Kidney (tissue), 14 donors: ENCODE measurements around the gene GALNT7. TPM values are rescaled to one million over a fixed set of nuclear protein-coding genes. Genes with fewer than 3 reads are reported as not detected.

ENCODE experiments used
- DNase-seq, 5 donors: peaks; one replicate each; pipeline ENCODE4 v3.0.0-alpha.2; 2013 to 2020
- FAIRE-seq: peaks from 2 replicates; lab custom pipeline; 2012; peaks lifted over from hg19 to GRCh38; lab: Jason Lieb, UNC
- H3K27ac ChIP-seq, 2 donors: one replicate each; pipeline ENCODE4 v1.7.0; 2013; ENCODE audit warnings: low read depth in 2 of 2, low read length in 2 of 2, inconsistent platforms in 1 of 2
- H3K27me3 ChIP-seq: one replicate; pipeline ENCODE4 v1.7.1; 2013; ENCODE audit warnings: low read length, inconsistent platforms; ENCODE audit not compliant: control insufficient read depth, insufficient read depth
- H3K36me3 ChIP-seq, 3 donors: one replicate each; pipeline versions ENCODE4 v1.7.0 to v1.7.1; 2013; ENCODE audit warnings: low read length in 3 of 3, control low read depth in 1 of 3, inconsistent platforms in 1 of 3; ENCODE audit not compliant: insufficient read depth in 3 of 3, control insufficient read depth in 2 of 3
- H3K4me1 ChIP-seq, 3 donors: one replicate each; pipeline versions ENCODE4 v1.7.0 to v1.7.1; 2013; ENCODE audit warnings: low read length in 3 of 3, inconsistent platforms in 1 of 3, low read depth in 1 of 3; ENCODE audit not compliant: control insufficient read depth in 2 of 3, insufficient read depth in 2 of 3
- H3K4me3 ChIP-seq, 3 donors: one replicate each; pipeline versions ENCODE4 v1.7.0 to v1.8.1; 2013; ENCODE audit warnings: low read length in 3 of 3, control low read depth in 1 of 3, inconsistent platforms in 1 of 3
- H3K9ac ChIP-seq, 3 donors: one replicate each; pipeline versions ENCODE4 v1.7.0 to v1.7.1; 2013; ENCODE audit warnings: low read length in 3 of 3, control low read depth in 1 of 3, inconsistent platforms in 1 of 3
- H3K9me3 ChIP-seq, 3 donors: one replicate each; pipeline versions ENCODE4 v1.7.0 to v1.7.1; 2013; ENCODE audit warnings: low read length in 3 of 3, control low read depth in 1 of 3, inconsistent platforms in 1 of 3; ENCODE audit not compliant: control insufficient read depth in 2 of 3, insufficient read depth in 1 of 3
- CTCF ChIP-seq: IDR thresholded peaks from 3 replicates; pipeline ENCODE4 v1.5.1; 2012; ENCODE audit warnings: mild to moderate bottlenecking, moderate library complexity, borderline replicate concordance; ENCODE audit not compliant: insufficient read depth; ENCODE audit errors: extremely low read depth
- intact Hi-C: fragments of 100-400 bp; cut with DNase I; formaldehyde crosslinking; loops from one replicate; pipeline ENCODE4 v1.11.1; 2022
- polyA plus RNA-seq: library from polyadenylated mRNA; stranded (reverse); fragments of 350-450 nt; fragmentation: Illumina TruSeq; extraction: RNeasy Lipid Tissue Mini Kit (QIAGEN cat#74804); gene quantifications from one replicate; pipeline ENCODE4 v1.2.3, GENCODE V29; 2014; ENCODE audit warnings: low read depth, low replicate concordance; ENCODE audit not compliant: insufficient read depth
- total RNA-seq: library from RNA; stranded (reverse); fragmentation: NEBNext Ultra II Directional; extraction: Animal tissue kit (Norgen Biotek cat#: 25700); gene quantifications from one replicate; pipeline ENCODE4 v1.2.1, GENCODE V29; 2021
- donor health status: control.
- donor health status: control.
- donor health status: control.
- donor health status: control.
- donor health status: control.
- donor health status: DM: yes; HTN: yes; CAD: no.
- donor health status: Normal renal cell carcinoma (clear cell type).

Gene GALNT7
- total and polyA plus RNA-seq, 2 donors from 2014 or later, result 3.8 to 25.6 TPM

GRCh38 chr4:173291899-173292298 is 123.3 kb downstream of the GALNT7 start:
- Histone ChIP-seq H3K36me3 (no peaks in the 10 kb centered on the region), H3K4me3 (no peak overlapping the region), H3K27ac (no peak overlapping the region), H3K9ac (no peak overlapping the region), H3K9me3 (peaks cover 0 to 5% (median 0%) of the 10 kb centered on the region in 3 donors), H3K4me1 (peaks cover 0 to 2% (median 0%) of the 10 kb centered on the region in 3 donors), H3K27me3 (no peaks in the 10 kb centered on the region)
- no peak for TF ChIP-seq CTCF
- no peak for FAIRE-seq
- intact Hi-C loops, result no loop called here
- DNase-seq, result no peak

- DNase-seq (no peak), FAIRE-seq (no peak)
- Histone ChIP-seq H3K9ac (no peak overlapping the region), H3K4me3 (no peak overlapping the region), H3K4me1 (peaks cover 0 to 2% (median 0%) of the 10 kb centered on the region in 3 donors), H3K27ac (no peak overlapping the region), H3K9me3 (no peaks in the 10 kb centered on the region), H3K36me3 (no peaks in the 10 kb centered on the region), H3K27me3 (no peaks in the 10 kb centered on the region)
- intact Hi-C loops, result no loop called here
- no peak for TF ChIP-seq CTCF
Measured at GRCh38 chr4:173293663-173294062, 125.1 kb downstream of the GALNT7 start.

- Histone ChIP-seq H3K9me3 (no peaks in the 10 kb centered on the region), H3K27me3 (no peaks in the 10 kb centered on the region), H3K27ac (no peak overlapping the region), H3K36me3 (no peaks in the 10 kb centered on the region), H3K4me1 (peaks cover 0 to 1% (median 0%) of the 10 kb centered on the region in 3 donors), H3K9ac (no peak overlapping the region), H3K4me3 (no peak overlapping the region)
- no peak for DNase-seq
- no peak for FAIRE-seq
- intact Hi-C loops, result no loop called here
- no peak for TF ChIP-seq CTCF
Measured at GRCh38 chr4:173294444-173294843, 125.8 kb downstream of the GALNT7 start.
